HEK293 (cell line): Measurements from ENCODE around the gene PHF20.

Experiments
- CTCF ChIP-seq: fragments of 450-650 bp; formaldehyde crosslinking; IDR thresholded peaks from 2 replicates; pipeline ENCODE4 v1.5.1; 2016; ENCODE audit warnings: missing biosample characterization, missing genetic modification characterization
- MEIS1 ChIP-seq: sonication (generic); formaldehyde crosslinking; IDR thresholded peaks from 2 replicates; pipeline ENCODE4 v1.8.1; 2022; ENCODE audit warnings: missing genetic modification reagents, mild to moderate bottlenecking, borderline replicate concordance
- REST ChIP-seq: fragments of 450-650 bp; formaldehyde crosslinking; IDR thresholded peaks from 2 replicates; pipeline ENCODE4 v1.5.1; 2016; ENCODE audit warnings: missing biosample characterization, missing genetic modification characterization
- ZNF211 ChIP-seq: fragments of 450-650 bp; formaldehyde crosslinking; IDR thresholded peaks from 2 replicates; pipeline ENCODE4 v1.5.1; 2016; ENCODE audit warnings: low read depth, missing biosample characterization, missing genetic modification characterization
- ZNF280C ChIP-seq: fragments of 450-650 bp; formaldehyde crosslinking; IDR thresholded peaks from 2 replicates; pipeline ENCODE4 v1.5.1; 2016; ENCODE audit warnings: missing biosample characterization, missing genetic modification characterization
- ZNF292 ChIP-seq: fragments of 450-650 bp; formaldehyde crosslinking; IDR thresholded peaks from 2 replicates; pipeline ENCODE4 v1.5.1; 2016; ENCODE audit warnings: low read depth, missing biosample characterization, missing genetic modification characterization, borderline replicate concordance
- TF ChIP-seq, protein P1 (sequence below): fragments of 450-650 bp; formaldehyde crosslinking; IDR thresholded peaks from 2 replicates; pipeline ENCODE4 v1.5.1; 2016; ENCODE audit warnings: missing biosample characterization, missing genetic modification characterization
- TF ChIP-seq, protein P2 (sequence below): fragments of 450-650 bp; formaldehyde crosslinking; IDR thresholded peaks from 2 replicates; pipeline ENCODE4 v1.5.1; 2016; ENCODE audit warnings: missing biosample characterization, missing genetic modification characterization, low read depth

GRCh38 chr20:35984382-35984781, 212.6 kb downstream of the PHF20 start:
- TF ChIP-seq CTCF (tag by site-specific recombination) (no peak), ZNF280C (no peak), ZNF211 (tag by site-specific recombination) (no peak), MEIS1 (CRISPR knock-in tag) (no peak), REST (tag by site-specific recombination) (no peak), ZNF292 (tag by site-specific recombination) (no peak)
- TF ChIP-seq, protein P1, sequence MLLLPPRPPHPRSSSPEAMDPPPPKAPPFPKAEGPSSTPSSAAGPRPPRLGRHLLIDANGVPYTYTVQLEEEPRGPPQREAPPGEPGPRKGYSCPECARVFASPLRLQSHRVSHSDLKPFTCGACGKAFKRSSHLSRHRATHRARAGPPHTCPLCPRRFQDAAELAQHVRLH, result no peak
- TF ChIP-seq, protein P2, sequence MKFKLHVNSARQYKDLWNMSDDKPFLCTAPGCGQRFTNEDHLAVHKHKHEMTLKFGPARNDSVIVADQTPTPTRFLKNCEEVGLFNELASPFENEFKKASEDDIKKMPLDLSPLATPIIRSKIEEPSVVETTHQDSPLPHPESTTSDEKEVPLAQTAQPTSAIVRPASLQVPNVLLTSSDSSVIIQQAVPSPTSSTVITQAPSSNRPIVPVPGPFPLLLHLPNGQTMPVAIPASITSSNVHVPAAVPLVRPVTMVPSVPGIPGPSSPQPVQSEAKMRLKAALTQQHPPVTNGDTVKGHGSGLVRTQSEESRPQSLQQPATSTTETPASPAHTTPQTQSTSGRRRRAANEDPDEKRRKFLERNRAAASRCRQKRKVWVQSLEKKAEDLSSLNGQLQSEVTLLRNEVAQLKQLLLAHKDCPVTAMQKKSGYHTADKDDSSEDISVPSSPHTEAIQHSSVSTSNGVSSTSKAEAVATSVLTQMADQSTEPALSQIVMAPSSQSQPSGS (tag by site-specific recombination), result no peak
